GM12864 (cell line): Measurements from ENCODE around the gene DENND11.

ENCODE experiments used
- DNase-seq: peaks from one replicate; pipeline ENCODE4 v3.0.0-alpha.2; 2011; ENCODE audit warnings: low read depth
- H3K4me3 ChIP-seq: 2 replicates; pipeline ENCODE4 v1.5.1; 2011; ENCODE audit warnings: mild to moderate bottlenecking, low read depth, low read length, control low read depth
- TF ChIP-seq, protein P1 (sequence below): IDR thresholded peaks from 2 replicates; pipeline ENCODE4 v1.5.1; 2011; ENCODE audit warnings: low read depth, mild to moderate bottlenecking, moderate library complexity, low read length, control low read depth, inconsistent platforms; ENCODE audit errors: missing control alignments

The DENND11 gene

GRCh38 chr7:141702047-141702567 is at the start of gene DENND11:
Gene DENND11 (minus strand): TSS chr7:141702166. CDS start chr7:141702153, 13 bp downstream.
- no peak for DNase-seq
- H3K4me3 ChIP-seq, result peak within 1 kb of the TSS; percentile 66
- TF ChIP-seq, protein P1, sequence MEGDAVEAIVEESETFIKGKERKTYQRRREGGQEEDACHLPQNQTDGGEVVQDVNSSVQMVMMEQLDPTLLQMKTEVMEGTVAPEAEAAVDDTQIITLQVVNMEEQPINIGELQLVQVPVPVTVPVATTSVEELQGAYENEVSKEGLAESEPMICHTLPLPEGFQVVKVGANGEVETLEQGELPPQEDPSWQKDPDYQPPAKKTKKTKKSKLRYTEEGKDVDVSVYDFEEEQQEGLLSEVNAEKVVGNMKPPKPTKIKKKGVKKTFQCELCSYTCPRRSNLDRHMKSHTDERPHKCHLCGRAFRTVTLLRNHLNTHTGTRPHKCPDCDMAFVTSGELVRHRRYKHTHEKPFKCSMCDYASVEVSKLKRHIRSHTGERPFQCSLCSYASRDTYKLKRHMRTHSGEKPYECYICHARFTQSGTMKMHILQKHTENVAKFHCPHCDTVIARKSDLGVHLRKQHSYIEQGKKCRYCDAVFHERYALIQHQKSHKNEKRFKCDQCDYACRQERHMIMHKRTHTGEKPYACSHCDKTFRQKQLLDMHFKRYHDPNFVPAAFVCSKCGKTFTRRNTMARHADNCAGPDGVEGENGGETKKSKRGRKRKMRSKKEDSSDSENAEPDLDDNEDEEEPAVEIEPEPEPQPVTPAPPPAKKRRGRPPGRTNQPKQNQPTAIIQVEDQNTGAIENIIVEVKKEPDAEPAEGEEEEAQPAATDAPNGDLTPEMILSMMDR, result no peak

GRCh38 chr7:141748396-141748795 is 46.4 kb upstream of the DENND11 start:
- H3K4me3 ChIP-seq, result no peak overlapping the region
- DNase-seq, result no peak
- TF ChIP-seq, protein P1, result no peak

DNA sequence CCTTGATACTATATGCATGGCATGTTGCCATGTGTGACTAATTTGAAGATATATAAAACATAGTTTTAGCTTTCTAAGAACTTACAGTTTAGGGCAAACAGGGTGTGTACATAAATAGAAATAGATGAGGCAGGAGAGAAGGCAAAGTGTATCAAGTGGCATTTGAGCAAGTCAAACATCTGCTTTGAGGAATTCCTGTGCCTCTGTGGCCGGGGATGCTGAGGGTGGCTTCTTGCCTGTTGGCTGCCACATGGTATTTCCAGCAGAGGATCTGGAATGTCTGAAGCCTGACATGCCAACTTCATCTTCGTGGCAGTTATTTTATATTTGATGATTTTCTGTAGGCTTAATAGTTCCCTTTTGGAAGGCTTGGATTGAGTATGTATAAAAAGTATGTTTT is 42.2 kb upstream of the DENND11 start:
- TF ChIP-seq, protein P1, result no peak
- no peak for DNase-seq

GRCh38 chr7:141742229-141742628 is 40.3 kb upstream of the DENND11 start:
- no peak overlapping the region for H3K4me3 ChIP-seq
- DNase-seq, result no peak
- TF ChIP-seq, protein P1, result no peak

More for the DNA sequence above, 42.2 kb upstream of the DENND11 start:
- H3K4me3 ChIP-seq, result no peak overlapping the region

DNA sequence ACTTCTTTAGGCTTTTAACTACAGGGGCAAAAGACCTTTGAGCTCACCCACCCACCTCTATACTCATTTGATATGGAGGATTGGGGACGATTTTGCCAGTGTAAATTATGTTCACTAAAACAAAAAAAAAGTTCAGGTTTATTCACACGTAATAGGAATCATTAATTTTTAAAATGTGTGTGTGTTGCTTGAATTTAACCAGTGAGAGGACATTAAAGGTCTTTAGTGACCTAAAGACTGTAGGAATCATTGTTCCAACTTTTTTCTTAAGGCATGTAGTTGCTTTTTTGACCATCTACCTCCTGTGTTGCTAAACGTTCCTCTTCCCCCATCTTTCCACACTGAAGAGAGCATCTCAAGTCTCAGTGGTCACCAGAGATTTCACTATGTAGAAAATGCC is 37.3 kb upstream of the DENND11 start:
- DNase-seq, result no peak
- H3K4me3 ChIP-seq, result peak overlapping the region; percentile 76
- TF ChIP-seq, protein P1, result no peak

GRCh38 chr7:141738592-141739013 is 36.6 kb upstream of the DENND11 start:
- DNase-seq, result no peak

More at GRCh38 chr7:141738592-141739013, 36.6 kb upstream of the DENND11 start:
- TF ChIP-seq, protein P1, result no peak
- H3K4me3 ChIP-seq, result peak overlapping the region; percentile 76
